Erythroblast (primary cell): ENCODE data around the gene TPO.

Experiments
- GATA1 ChIP-seq: IDR thresholded peaks from 2 replicates; pipeline ENCODE4 v1.6.1; 2011; ENCODE audit warnings: low read depth, mild to moderate bottlenecking, control low read depth, low read length, moderate library complexity
- POLR2A ChIP-seq: IDR thresholded peaks from 2 replicates; pipeline ENCODE4 v1.6.1; 2011; ENCODE audit warnings: mild to moderate bottlenecking, low read length

- no peak for TF ChIP-seq POLR2A
- TF ChIP-seq GATA1: no peak
Observed at GRCh38 chr2:1541819-1542475, 128.7 kb downstream of the TPO start.
